Gastrocnemius medialis (tissue), 4 donors: Measurements from ENCODE around the gene ENTHD1.

Experiments used
- POLR2A ChIP-seq, 2 donors: fragments of 450-650 bp; IDR thresholded peaks; one replicate each; pipeline ENCODE4 v1.6.1; 2017; ENCODE audit warnings: antibody characterized with exemption in 2 of 2, mild to moderate bottlenecking in 2 of 2, moderate library complexity in 2 of 2
- TF ChIP-seq, protein P1 (sequence below), 5 experiments: fragments of 450-650 bp in 3 of 5; fragments of 200-600 bp in 2 of 5; sonication (generic) in 2 of 5; IDR thresholded peaks in 4 of 5; conservative IDR thresholded peaks in 1 of 5; 1 replicate in 4 of 5; 2 replicates in 1 of 5; pipeline ENCODE4 v1.5.1; 2016 to 2019; ENCODE audit warnings: antibody characterized with exemption in 5 of 5, mild to moderate bottlenecking in 3 of 5, moderate library complexity in 3 of 5

DNA sequence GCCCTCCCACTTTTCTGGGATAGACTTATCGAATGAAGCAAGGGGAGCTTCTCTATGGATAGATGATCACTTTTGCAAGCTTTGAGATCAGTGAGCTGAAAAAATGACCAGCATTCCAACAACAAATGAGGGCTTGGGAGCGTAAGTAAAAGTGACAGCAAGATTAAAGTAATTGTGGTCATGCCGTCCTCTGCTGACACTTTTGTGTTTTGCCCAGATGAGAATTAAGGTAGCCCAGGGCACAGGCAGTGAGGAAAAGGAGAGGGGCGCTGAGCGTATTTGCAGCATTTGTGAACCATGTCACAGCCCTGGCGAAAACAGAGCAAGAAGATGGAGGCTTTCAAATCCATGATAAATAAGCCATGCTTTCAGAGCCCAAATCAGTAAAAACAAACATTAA lies 42.1 kb upstream of the ENTHD1 start:
- TF ChIP-seq, protein P1, sequence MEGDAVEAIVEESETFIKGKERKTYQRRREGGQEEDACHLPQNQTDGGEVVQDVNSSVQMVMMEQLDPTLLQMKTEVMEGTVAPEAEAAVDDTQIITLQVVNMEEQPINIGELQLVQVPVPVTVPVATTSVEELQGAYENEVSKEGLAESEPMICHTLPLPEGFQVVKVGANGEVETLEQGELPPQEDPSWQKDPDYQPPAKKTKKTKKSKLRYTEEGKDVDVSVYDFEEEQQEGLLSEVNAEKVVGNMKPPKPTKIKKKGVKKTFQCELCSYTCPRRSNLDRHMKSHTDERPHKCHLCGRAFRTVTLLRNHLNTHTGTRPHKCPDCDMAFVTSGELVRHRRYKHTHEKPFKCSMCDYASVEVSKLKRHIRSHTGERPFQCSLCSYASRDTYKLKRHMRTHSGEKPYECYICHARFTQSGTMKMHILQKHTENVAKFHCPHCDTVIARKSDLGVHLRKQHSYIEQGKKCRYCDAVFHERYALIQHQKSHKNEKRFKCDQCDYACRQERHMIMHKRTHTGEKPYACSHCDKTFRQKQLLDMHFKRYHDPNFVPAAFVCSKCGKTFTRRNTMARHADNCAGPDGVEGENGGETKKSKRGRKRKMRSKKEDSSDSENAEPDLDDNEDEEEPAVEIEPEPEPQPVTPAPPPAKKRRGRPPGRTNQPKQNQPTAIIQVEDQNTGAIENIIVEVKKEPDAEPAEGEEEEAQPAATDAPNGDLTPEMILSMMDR (IDR thresholded peaks at IDR 0.05 in 4 of 5, conservative IDR thresholded peaks at IDR 0.05 in 1 of 5), result no peak
- no peak for TF ChIP-seq POLR2A (IDR thresholded peaks at IDR 0.05)
